ENCODE measurements around the gene EFNA5. TPM values are rescaled to one million over a fixed set of nuclear protein-coding genes. Genes with fewer than 3 reads are reported as not detected.
"Not testable (repeated sequence)": the region's sequence is repeated elsewhere in the genome, so short reads cannot be mapped to it uniquely, and the experiment has no call there.

The EFNA5 gene
- total RNA-seq, 1 experiment from 2014 or later = 0.22 TPM

- H3K9me2 ChIP-seq (ENCODE audit: insufficient read depth); intact Hi-C loops (cut with micrococcal nuclease); H3K4me2 ChIP-seq (ENCODE audit: low read length); H3K36me3 ChIP-seq (ENCODE audit: control insufficient read depth in 1 of 2, insufficient read depth in 2 of 2, low read length in 2 of 2); H3K9me3 ChIP-seq (ENCODE audit: control insufficient read depth in 1 of 2, insufficient read depth in 1 of 2, low read depth in 1 of 2, low read length in 2 of 2); ATAC-seq; H3K27me3 ChIP-seq (ENCODE audit: insufficient read depth, low read length); H4K20me1 ChIP-seq (ENCODE audit: insufficient read depth); H3K79me2 ChIP-seq (ENCODE audit: insufficient read depth, low read length); RAD21 ChIA-PET (ENCODE audit: low non-redundant PET in 1 of 2, low total read pairs in 2 of 2, uncharacterized antibody in 2 of 2, unreplicated experiment in 2 of 2); H3K4me3 ChIP-seq (replicated peaks in 1 of 2; ENCODE audit: low read depth in 1 of 2, low read length in 2 of 2); H2AFZ ChIP-seq (ENCODE audit: low read depth, low read length, poor library complexity, severe bottlenecking); CTCF ChIA-PET; H3K4me1 ChIP-seq (ENCODE audit: control insufficient read depth in 1 of 2, insufficient read depth in 2 of 2, low read length in 2 of 2); BruUV-seq (replicated peaks); H3K27ac ChIP-seq (ENCODE audit: low read depth, low read length); H3K9ac ChIP-seq (ENCODE audit: low read length); POLR2A ChIA-PET; DNase-seq (ENCODE audit: low read depth, low spot score): not testable (repeated sequence)
Observed at GRCh38 chr5:107433646-107434045, 237.1 kb downstream of the EFNA5 start.

GRCh38 chr5:107431998-107432397, 238.7 kb downstream of the EFNA5 start:
- Histone ChIP-seq H3K4me1 (ENCODE audit: control insufficient read depth in 1 of 2, insufficient read depth in 2 of 2, low read length in 2 of 2) (peaks cover 0 to 7% of the 10 kb centered on the region in 2 experiments; a peak in 1 of 4 replicates), H3K27me3 (ENCODE audit: insufficient read depth, low read length) (no peaks in the 10 kb centered on the region), H4K20me1 (ENCODE audit: insufficient read depth) (no peaks in the 10 kb centered on the region), H3K27ac (ENCODE audit: low read depth, low read length) (no peak overlapping the region), H3K79me2 (ENCODE audit: insufficient read depth, low read length) (no peaks in the 10 kb centered on the region), H3K9ac (ENCODE audit: low read length) (no peak overlapping the region), H3K4me2 (ENCODE audit: low read length) (peak overlapping the region; percentile 27; the same call in 1 of the 2 replicates), H2AFZ (ENCODE audit: low read depth, low read length, poor library complexity, severe bottlenecking) (no peak overlapping the region), H3K9me3 (ENCODE audit: control insufficient read depth in 1 of 2, insufficient read depth in 1 of 2, low read depth in 1 of 2, low read length in 2 of 2) (no peaks in the 10 kb centered on the region), H3K36me3 (ENCODE audit: control insufficient read depth in 1 of 2, insufficient read depth in 2 of 2, low read length in 2 of 2) (no peaks in the 10 kb centered on the region), H3K9me2 (ENCODE audit: insufficient read depth) (no peaks in the 10 kb centered on the region), H3K4me3 (replicated peaks in 1 of 2; ENCODE audit: low read depth in 1 of 2, low read length in 2 of 2) (no peak overlapping the region)
- ATAC-seq = no peak
- ChIA-PET RAD21 (ENCODE audit: low non-redundant PET in 1 of 2, low total read pairs in 2 of 2, uncharacterized antibody in 2 of 2, unreplicated experiment in 2 of 2) (no interaction called here), POLR2A (no interaction called here), CTCF (interaction anchor here (0.5 kb wide), 1 partner anchor 502 kb away, joined by 3 read pairs; no protein-coding TSS in a partner anchor)
- intact Hi-C loops (cut with micrococcal nuclease) = no loop called here
- no peak for DNase-seq (ENCODE audit: low read depth, low spot score)
- no TSS peak for BruUV-seq (replicated peaks)
- no peak for TF ChIP-seq YY1 (IDR thresholded peaks at IDR 0.05; ENCODE audit: extremely low read depth, insufficient replicate concordance, low read depth, low read length)

- Histone ChIP-seq H3K27ac (ENCODE audit: low read depth, low read length) (no peak overlapping the region), H2AFZ (ENCODE audit: low read depth, low read length, poor library complexity, severe bottlenecking) (no peak overlapping the region), H3K36me3 (ENCODE audit: control insufficient read depth in 1 of 2, insufficient read depth in 2 of 2, low read length in 2 of 2) (no peaks in the 10 kb centered on the region), H3K9me3 (ENCODE audit: control insufficient read depth in 1 of 2, insufficient read depth in 1 of 2, low read depth in 1 of 2, low read length in 2 of 2) (no peaks in the 10 kb centered on the region), H3K4me1 (ENCODE audit: control insufficient read depth in 1 of 2, insufficient read depth in 2 of 2, low read length in 2 of 2) (peaks cover 0 to 7% of the 10 kb centered on the region in 2 experiments; a peak in 1 of 4 replicates), H3K4me2 (ENCODE audit: low read length) (peak overlapping the region; percentile 27; the same call in 1 of the 2 replicates), H4K20me1 (ENCODE audit: insufficient read depth) (no peaks in the 10 kb centered on the region), H3K27me3 (ENCODE audit: insufficient read depth, low read length) (no peaks in the 10 kb centered on the region), H3K9ac (ENCODE audit: low read length) (no peak overlapping the region), H3K9me2 (ENCODE audit: insufficient read depth) (no peaks in the 10 kb centered on the region), H3K4me3 (replicated peaks in 1 of 2; ENCODE audit: low read depth in 1 of 2, low read length in 2 of 2) (no peak overlapping the region), H3K79me2 (ENCODE audit: insufficient read depth, low read length) (no peaks in the 10 kb centered on the region)
- intact Hi-C loops (cut with micrococcal nuclease) = no loop called here
- ChIA-PET CTCF (interaction anchor here (0.5 kb wide), 1 partner anchor 501 kb away, joined by 3 read pairs; no protein-coding TSS in a partner anchor), POLR2A (no interaction called here), RAD21 (ENCODE audit: low non-redundant PET in 1 of 2, low total read pairs in 2 of 2, uncharacterized antibody in 2 of 2, unreplicated experiment in 2 of 2) (no interaction called here)
- no peak for ATAC-seq
- no TSS peak for BruUV-seq (replicated peaks)
- no peak for DNase-seq (ENCODE audit: low read depth, low spot score)
- no peak for TF ChIP-seq JUND (IDR thresholded peaks at IDR 0.05)
- TF ChIP-seq ATF3 (IDR thresholded peaks at IDR 0.05) = no peak
- TF ChIP-seq EGR1 (IDR thresholded peaks at IDR 0.05; ENCODE audit: low read depth) = no peak
- TF ChIP-seq ELF1 (IDR thresholded peaks at IDR 0.05; ENCODE audit: borderline replicate concordance, low read depth) = no peak
- TF ChIP-seq, protein P1, sequence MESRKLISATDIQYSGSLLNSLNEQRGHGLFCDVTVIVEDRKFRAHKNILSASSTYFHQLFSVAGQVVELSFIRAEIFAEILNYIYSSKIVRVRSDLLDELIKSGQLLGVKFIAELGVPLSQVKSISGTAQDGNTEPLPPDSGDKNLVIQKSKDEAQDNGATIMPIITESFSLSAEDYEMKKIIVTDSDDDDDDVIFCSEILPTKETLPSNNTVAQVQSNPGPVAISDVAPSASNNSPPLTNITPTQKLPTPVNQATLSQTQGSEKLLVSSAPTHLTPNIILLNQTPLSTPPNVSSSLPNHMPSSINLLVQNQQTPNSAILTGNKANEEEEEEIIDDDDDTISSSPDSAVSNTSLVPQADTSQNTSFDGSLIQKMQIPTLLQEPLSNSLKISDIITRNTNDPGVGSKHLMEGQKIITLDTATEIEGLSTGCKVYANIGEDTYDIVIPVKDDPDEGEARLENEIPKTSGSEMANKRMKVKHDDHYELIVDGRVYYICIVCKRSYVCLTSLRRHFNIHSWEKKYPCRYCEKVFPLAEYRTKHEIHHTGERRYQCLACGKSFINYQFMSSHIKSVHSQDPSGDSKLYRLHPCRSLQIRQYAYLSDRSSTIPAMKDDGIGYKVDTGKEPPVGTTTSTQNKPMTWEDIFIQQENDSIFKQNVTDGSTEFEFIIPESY (IDR thresholded peaks at IDR 0.05; ENCODE audit: extremely low read depth, insufficient replicate concordance, low read length) = no peak
- no peak for TF ChIP-seq SRF (IDR thresholded peaks at IDR 0.05; ENCODE audit: low read depth)
- TF ChIP-seq POLR2AphosphoS5 (IDR thresholded peaks at IDR 0.05; ENCODE audit: low read depth, low read length) = no peak
- TF ChIP-seq ZNF274 (IDR thresholded peaks at IDR 0.05; ENCODE audit: low read depth, low read length) = no peak
- no peak for TF ChIP-seq EZH2 (IDR thresholded peaks at IDR 0.05)
- no peak for TF ChIP-seq CEBPB (IDR thresholded peaks at IDR 0.05; ENCODE audit: low read depth)
Observed at GRCh38 chr5:107431536-107431935, 239.2 kb downstream of the EFNA5 start.
